GM12878 (cell line): ENCODE results near the gene IL1RL2. TPM values are rescaled to one million over a fixed set of nuclear protein-coding genes. Genes with fewer than 3 reads are reported as not detected.

Source experiments
- polyA plus RNA-seq, 11 experiments: library from polyadenylated mRNA; depleted of rRNA in 4 of 11; unstranded in 6 of 11; stranded (reverse) in 5 of 11; fragments of >200 nt; fragmentation: Nextera tagmentation in 4 of 11; fragmentation: Illumina TruSeq in 1 of 11; extraction: Ambion mirVana in 4 of 11; extraction: Trizol in 1 of 11; gene quantifications; 1 replicate in 1 of 11; 2 replicates in 10 of 11; pipeline versions ENCODE4 v1.2.1 to v1.2.3, GENCODE V29; 2011 to 2016; ENCODE audit warnings: inconsistent platforms in 2 of 11, missing spikeins in 2 of 11, low read depth in 1 of 11
- total RNA-seq, 4 experiments: library from RNA; depleted of rRNA in 3 of 4; stranded (reverse); fragments of >200 nt in 3 of 4; fragmentation: Illumina TruSeq in 1 of 4; extraction: Trizol in 1 of 4; gene quantifications; 2 replicates each; pipeline versions ENCODE4 v1.2.1 to v1.2.3, GENCODE V29; 2013 to 2021

Gene IL1RL2
- total and polyA plus RNA-seq, 10 of the 15 experiments (the other 5 are each of a cell fraction or from before 2014, with no cell fraction given) = not detected

Other genes starting within 250 kb of the IL1RL2 start
- gene IL1R2, start 195.1 kb upstream of the IL1RL2 start, total RNA-seq (2014; rRNA removed) = 0.33 and 1.4 TPM in 2 replicates
- gene IL1R2, start 195.1 kb upstream of the IL1RL2 start, total RNA-seq (2014; rRNA removed; fragmentation: Illumina TruSeq; extraction: Trizol) = 0.41 and 0.54 TPM in 2 replicates
- 0.35 and 0.64 TPM in 2 replicates for gene IL1R2, start 195.1 kb upstream of the IL1RL2 start, total RNA-seq (2021)
- 6.4 and 7.1 TPM in 2 replicates for gene IL1R2, start 195.1 kb upstream of the IL1RL2 start, polyA plus RNA-seq (2011; rRNA removed)
- gene IL1R2, start 195.1 kb upstream of the IL1RL2 start, polyA plus RNA-seq (2014; fragmentation: Illumina TruSeq; extraction: Trizol) = 0.53 and 0.71 TPM in 2 replicates
- under 1 TPM; 0.44 to 0.60 TPM for gene IL1R2, start 195.1 kb upstream of the IL1RL2 start, polyA plus RNA-seq (2014; fragmentation: Nextera tagmentation; extraction: Ambion mirVana)
- gene IL1R2, start 195.1 kb upstream of the IL1RL2 start, polyA plus RNA-seq (2014; rRNA removed) = 0.36 and 0.55 TPM in 2 replicates
- gene IL1R2, start 195.1 kb upstream of the IL1RL2 start, polyA plus RNA-seq (2016; fragmentation: Nextera tagmentation; extraction: Ambion mirVana) = 1 to 10 TPM; 2.2 to 2.6 TPM
- gene IL1R1, start 44.3 kb upstream of the IL1RL2 start, total RNA-seq (2014; rRNA removed) = 0.17 and 0.33 TPM in 2 replicates
- 0.32 and 0.45 TPM in 2 replicates for gene IL1R1, start 44.3 kb upstream of the IL1RL2 start, total RNA-seq (2014; rRNA removed; fragmentation: Illumina TruSeq; extraction: Trizol)
- 0.61 and 1.1 TPM in 2 replicates for gene IL1R1, start 44.3 kb upstream of the IL1RL2 start, total RNA-seq (2021)
- gene IL1R1, start 44.3 kb upstream of the IL1RL2 start, polyA plus RNA-seq (2011; rRNA removed) = 13.2 and 19.9 TPM in 2 replicates
- 0.81 and 0.86 TPM in 2 replicates for gene IL1R1, start 44.3 kb upstream of the IL1RL2 start, polyA plus RNA-seq (2014; fragmentation: Illumina TruSeq; extraction: Trizol)
- gene IL1R1, start 44.3 kb upstream of the IL1RL2 start, polyA plus RNA-seq (2014; fragmentation: Nextera tagmentation; extraction: Ambion mirVana) = under 1 TPM; 0.18 to 0.24 TPM
- gene IL1R1, start 44.3 kb upstream of the IL1RL2 start, polyA plus RNA-seq (2014; rRNA removed) = 0.32 and 0.42 TPM in 2 replicates
- under 1 TPM; 0.62 to 0.79 TPM for gene IL1R1, start 44.3 kb upstream of the IL1RL2 start, polyA plus RNA-seq (2016; fragmentation: Nextera tagmentation; extraction: Ambion mirVana)
- gene IL1RL1, start 124.5 kb downstream of the IL1RL2 start, total RNA-seq (2014; rRNA removed) = not detected in 2 replicates
- not detected in 2 replicates for gene IL1RL1, start 124.5 kb downstream of the IL1RL2 start, total RNA-seq (2014; rRNA removed; fragmentation: Illumina TruSeq; extraction: Trizol)
- gene IL1RL1, start 124.5 kb downstream of the IL1RL2 start, total RNA-seq (2021) = 0.18 TPM in 1 of 2 replicates, not detected in the other
- gene IL1RL1, start 124.5 kb downstream of the IL1RL2 start, polyA plus RNA-seq (2011; rRNA removed) = 0.06 and 0.08 TPM in 2 replicates
- gene IL1RL1, start 124.5 kb downstream of the IL1RL2 start, polyA plus RNA-seq (2014; fragmentation: Illumina TruSeq; extraction: Trizol) = not detected in 2 replicates
- gene IL1RL1, start 124.5 kb downstream of the IL1RL2 start, polyA plus RNA-seq (2014; fragmentation: Nextera tagmentation; extraction: Ambion mirVana) = not detected
- gene IL1RL1, start 124.5 kb downstream of the IL1RL2 start, polyA plus RNA-seq (2014; rRNA removed) = not detected in 2 replicates
- not detected for gene IL1RL1, start 124.5 kb downstream of the IL1RL2 start, polyA plus RNA-seq (2016; fragmentation: Nextera tagmentation; extraction: Ambion mirVana)
- 10.5 and 12.8 TPM in 2 replicates for gene IL18R1, start 168.8 kb downstream of the IL1RL2 start, total RNA-seq (2014; rRNA removed)
- gene IL18R1, start 168.8 kb downstream of the IL1RL2 start, total RNA-seq (2014; rRNA removed; fragmentation: Illumina TruSeq; extraction: Trizol) = 11.6 and 14.6 TPM in 2 replicates
- gene IL18R1, start 168.8 kb downstream of the IL1RL2 start, total RNA-seq (2021) = 10.0 and 10.4 TPM in 2 replicates
- gene IL18R1, start 168.8 kb downstream of the IL1RL2 start, polyA plus RNA-seq (2011; rRNA removed) = 15.5 and 23.0 TPM in 2 replicates
- gene IL18R1, start 168.8 kb downstream of the IL1RL2 start, polyA plus RNA-seq (2014; fragmentation: Illumina TruSeq; extraction: Trizol) = 11.0 and 11.3 TPM in 2 replicates
- gene IL18R1, start 168.8 kb downstream of the IL1RL2 start, polyA plus RNA-seq (2014; fragmentation: Nextera tagmentation; extraction: Ambion mirVana) = 1 to 10 TPM; 3.5 to 3.8 TPM
- gene IL18R1, start 168.8 kb downstream of the IL1RL2 start, polyA plus RNA-seq (2014; rRNA removed) = 9.0 and 12.0 TPM in 2 replicates
- gene IL18R1, start 168.8 kb downstream of the IL1RL2 start, polyA plus RNA-seq (2016; fragmentation: Nextera tagmentation; extraction: Ambion mirVana) = 10 to 100 TPM; 10.9 to 14.3 TPM
- gene IL18RAP, start 236.1 kb downstream of the IL1RL2 start, total RNA-seq (2014; rRNA removed) = 0.65 and 0.85 TPM in 2 replicates
- 1.0 and 1.3 TPM in 2 replicates for gene IL18RAP, start 236.1 kb downstream of the IL1RL2 start, total RNA-seq (2014; rRNA removed; fragmentation: Illumina TruSeq; extraction: Trizol)
- gene IL18RAP, start 236.1 kb downstream of the IL1RL2 start, total RNA-seq (2021) = 0.54 and 1.4 TPM in 2 replicates
- 1.6 and 3.4 TPM in 2 replicates for gene IL18RAP, start 236.1 kb downstream of the IL1RL2 start, polyA plus RNA-seq (2011; rRNA removed)
- 0.75 and 1.4 TPM in 2 replicates for gene IL18RAP, start 236.1 kb downstream of the IL1RL2 start, polyA plus RNA-seq (2014; fragmentation: Illumina TruSeq; extraction: Trizol)
- gene IL18RAP, start 236.1 kb downstream of the IL1RL2 start, polyA plus RNA-seq (2014; fragmentation: Nextera tagmentation; extraction: Ambion mirVana) = under 1 TPM; 0.37 to 0.53 TPM
- 0.64 and 0.86 TPM in 2 replicates for gene IL18RAP, start 236.1 kb downstream of the IL1RL2 start, polyA plus RNA-seq (2014; rRNA removed)
- 1 to 10 TPM in 1 of 2 experiments, not detected in 1; 1.1 TPM for gene IL18RAP, start 236.1 kb downstream of the IL1RL2 start, polyA plus RNA-seq (2016; fragmentation: Nextera tagmentation; extraction: Ambion mirVana)